LoVo (cell line): ENCODE measurements around the gene EPB41L4B.
A peak's percentile ranks its signal among the peaks of the same experiment; 100 is the strongest.
"Not testable (repeated sequence)": the region's sequence is repeated elsewhere in the genome, so short reads cannot be mapped to it uniquely, and the experiment has no call there.

Experiments used
- DNase-seq: peaks from one replicate; pipeline ENCODE4 v3.0.0-alpha.2; 2016; ENCODE audit warnings: low spot score

The EPB41L4B gene

GRCh38 chr9:109244179-109245132 lies 76.4 kb downstream of the EPB41L4B start:
- DNase-seq = peak; percentile 69

GRCh38 chr9:109242741-109243140 lies 78.1 kb downstream of the EPB41L4B start:
- DNase-seq = no peak

- no peak for DNase-seq
These were observed 78.8 kb downstream of the EPB41L4B start for GRCh38 chr9:109242014-109242413.

GRCh38 chr9:109241207-109241606 lies 79.7 kb downstream of the EPB41L4B start:
- no peak for DNase-seq

- no peak for DNase-seq
These were observed 81.6 kb downstream of the EPB41L4B start for GRCh38 chr9:109239240-109239639.

- no peak for DNase-seq
These were observed 82.2 kb downstream of the EPB41L4B start for GRCh38 chr9:109238655-109239054.

DNA sequence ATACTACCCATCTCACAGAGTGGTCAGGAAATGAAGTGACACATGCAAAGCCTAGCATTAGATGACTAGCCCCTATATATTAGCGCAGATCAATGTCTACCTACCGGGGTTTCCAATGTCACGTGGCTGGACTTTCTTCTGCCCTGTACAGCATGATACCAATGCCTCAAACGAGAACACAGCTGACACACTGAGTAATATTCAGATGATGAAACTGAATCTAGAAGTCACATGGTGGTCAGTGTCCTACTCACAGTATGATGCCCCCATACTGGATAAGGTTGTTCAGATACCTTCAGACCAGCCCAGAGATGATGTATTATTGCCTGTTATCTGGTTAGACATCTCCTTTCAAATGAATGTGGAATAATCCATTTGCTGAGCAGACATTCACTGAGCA lies 82.7 kb downstream of the EPB41L4B start:
- DNase-seq = no peak

- no peak for DNase-seq
These were observed 88.2 kb downstream of the EPB41L4B start for GRCh38 chr9:109232449-109233237.

- DNase-seq = no peak
These were observed 89.3 kb downstream of the EPB41L4B start for GRCh38 chr9:109231593-109231992.

DNA sequence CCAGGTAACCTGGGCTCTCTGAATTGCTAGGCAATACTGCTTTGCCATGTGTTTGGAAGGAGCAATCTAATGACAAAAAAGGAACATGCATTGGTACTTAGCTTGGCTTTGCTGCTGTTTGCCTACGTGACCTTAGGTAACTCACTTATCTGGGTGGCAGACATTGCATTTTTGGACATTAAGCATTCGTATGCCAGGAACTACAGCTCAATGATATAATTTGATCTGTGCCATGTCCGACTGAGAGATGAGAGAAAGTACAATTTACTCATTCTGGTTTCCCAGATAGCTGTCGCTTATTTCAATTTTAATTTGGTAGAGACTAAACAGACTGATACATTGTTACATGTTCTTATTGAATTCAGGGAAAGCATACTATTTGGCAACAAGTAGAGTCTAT lies 90.6 kb downstream of the EPB41L4B start:
- DNase-seq = no peak

- DNase-seq = no peak
These were observed 91.2 kb downstream of the EPB41L4B start for GRCh38 chr9:109229682-109230081.

GRCh38 chr9:109228093-109228642 lies 92.7 kb downstream of the EPB41L4B start:
- DNase-seq = no peak

- no peak for DNase-seq
These were observed 95.2 kb downstream of the EPB41L4B start for GRCh38 chr9:109225629-109226028.

DNA sequence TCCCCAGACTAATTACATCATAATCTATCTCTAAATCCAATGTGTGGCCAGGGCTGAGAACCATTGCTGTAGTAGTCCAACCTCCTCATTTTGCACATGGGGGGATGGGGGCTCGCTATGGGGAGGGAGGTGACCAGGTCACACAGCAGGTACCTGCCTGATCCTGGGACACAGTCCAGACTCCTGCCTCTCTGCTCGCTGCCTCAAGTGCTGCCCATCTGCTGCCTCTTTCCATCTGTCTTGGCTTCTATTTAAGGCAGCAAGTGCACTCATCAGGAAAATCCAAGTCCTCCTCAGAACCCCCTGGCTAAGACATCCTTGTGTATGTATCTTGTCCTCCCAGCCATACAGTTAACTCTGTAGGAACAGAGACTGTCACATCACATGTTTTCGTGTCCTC lies 96.1 kb downstream of the EPB41L4B start:
- DNase-seq = no peak

- not testable (repeated sequence) for DNase-seq
These were observed 102.6 kb downstream of the EPB41L4B start for GRCh38 chr9:109218242-109218641.

DNA sequence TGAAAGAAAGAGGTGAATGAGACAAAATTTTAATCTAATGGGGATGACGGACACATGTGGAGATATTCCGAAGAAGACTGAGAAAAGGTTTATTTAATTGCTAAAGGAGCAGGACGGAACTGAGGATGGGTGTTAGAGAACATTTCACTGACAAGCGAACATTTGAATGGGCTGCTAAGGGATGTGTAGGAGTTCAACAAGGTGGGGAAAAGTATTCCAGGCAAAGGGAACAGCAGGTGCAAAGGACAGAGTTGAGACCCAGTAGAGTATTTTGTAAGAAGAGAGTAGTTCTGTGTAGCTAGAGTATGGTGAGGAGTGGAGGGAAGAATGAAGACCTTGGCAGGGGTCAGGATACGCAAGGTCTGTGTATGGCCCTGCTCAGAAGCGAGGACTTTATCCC lies 106.4 kb downstream of the EPB41L4B start:
- no peak for DNase-seq

DNA sequence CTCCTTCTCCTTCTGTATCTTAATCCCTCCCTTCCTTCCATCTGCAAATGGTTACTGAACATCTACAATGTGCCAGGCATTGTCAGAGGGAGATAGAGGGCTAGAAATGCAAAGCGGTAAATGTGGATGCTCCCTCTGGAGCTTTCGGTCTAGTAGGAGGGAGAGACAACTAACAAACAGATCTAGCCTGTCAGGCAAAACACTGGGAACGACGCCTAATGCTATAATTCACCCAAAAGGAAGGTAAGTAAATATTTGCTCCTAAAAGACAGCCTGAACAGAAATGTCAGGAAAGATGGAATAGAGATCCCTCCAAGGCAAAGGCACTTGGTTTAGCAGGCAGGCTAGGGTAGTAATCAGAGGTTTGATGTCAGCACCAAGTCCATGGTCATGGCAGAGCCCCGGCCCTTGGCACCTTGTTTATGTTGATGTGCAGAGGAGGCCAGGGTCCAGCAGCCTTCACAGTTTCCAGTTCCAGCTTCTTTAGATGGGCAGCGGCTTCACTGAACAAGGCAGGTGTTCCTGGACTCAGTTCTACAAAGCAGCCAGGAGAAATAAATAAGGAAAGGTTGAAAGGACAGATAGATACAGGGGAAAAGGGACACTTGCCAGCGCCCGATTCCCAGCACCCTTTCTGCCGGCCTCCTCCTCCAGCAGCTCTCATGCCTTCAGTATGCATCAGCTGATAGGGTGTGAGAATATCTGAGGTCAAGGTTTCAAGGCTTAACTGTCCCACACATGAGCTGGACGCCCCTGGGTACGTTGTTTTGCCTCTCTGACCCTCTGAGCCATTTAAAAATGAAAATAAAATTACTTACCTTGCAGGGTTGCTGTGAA lies 107.4 kb downstream of the EPB41L4B start:
- DNase-seq = no peak

DNA sequence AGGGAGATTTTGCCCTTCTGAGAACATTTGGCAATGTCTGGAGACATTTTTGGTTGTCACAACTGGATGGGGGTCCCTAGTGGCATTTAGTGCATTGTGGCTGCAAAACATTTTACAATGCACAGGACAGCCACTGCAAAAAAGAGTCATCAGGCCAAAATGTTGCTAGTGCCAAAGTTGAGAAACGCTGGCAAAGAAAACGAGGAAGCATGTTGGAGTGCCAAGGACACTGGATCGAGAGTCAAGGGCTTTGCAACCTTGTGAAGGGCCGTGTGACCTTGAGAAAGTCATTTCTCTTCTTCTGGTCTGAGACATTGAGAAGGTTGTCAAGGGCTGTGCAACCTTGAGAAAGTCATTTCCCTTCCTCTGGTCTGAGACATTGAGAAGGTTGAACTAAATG lies 108.1 kb downstream of the EPB41L4B start:
- no peak for DNase-seq

DNA sequence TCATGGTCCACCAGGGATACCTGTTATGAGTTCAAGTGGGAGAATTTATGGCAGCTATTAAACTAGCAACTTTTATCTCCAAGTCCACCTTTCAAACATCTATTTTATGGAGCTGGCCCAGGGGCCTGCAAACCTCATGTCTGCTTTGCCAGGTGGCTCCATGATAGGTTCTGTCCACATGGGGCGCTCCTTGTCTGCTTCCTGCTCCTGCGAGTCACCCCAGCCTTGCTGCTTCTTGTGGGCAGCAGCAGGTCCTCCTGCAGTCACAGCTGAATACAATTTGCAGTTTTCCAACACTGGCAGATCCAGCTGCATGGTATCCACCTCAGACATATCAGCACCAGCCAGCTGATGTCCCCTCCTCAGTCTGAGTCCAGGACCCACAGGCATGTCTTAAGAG lies 114.2 kb downstream of the EPB41L4B start:
- no peak for DNase-seq

- DNase-seq = no peak
These were observed 115.3 kb downstream of the EPB41L4B start for GRCh38 chr9:109205526-109205925.

GRCh38 chr9:109203761-109204360 lies 117.0 kb downstream of the EPB41L4B start:
- no peak for DNase-seq
